ENCODE measurements around the gene DCST2.

DCST2 gene

GRCh38 chr1:155064111-155064831 lies 30.7 kb upstream of the DCST2 start:
- Histone ChIP-seq H3K36me3 (ENCODE audit: control insufficient read depth, insufficient read depth, low read length) (peaks cover 9% of the 10 kb centered on the region), H3K27me3 (ENCODE audit: control insufficient read depth, insufficient read depth, low read length) (no peaks in the 10 kb centered on the region), H3K4me1 (ENCODE audit: control insufficient read depth, insufficient read depth, low read length) (peaks cover 9% of the 10 kb centered on the region), H3K27ac (ENCODE audit: low read depth, low read length) (no peak overlapping the region), H3K4me3 (ENCODE audit: low read length) (peak overlapping the region; percentile 93), H3K9ac (ENCODE audit: low read length) (peak overlapping the region; percentile 57)

GRCh38 chr1:155063550-155064110 lies 30.0 kb upstream of the DCST2 start, which contains the start of gene EFNA4:
EFNA4 (plus strand) TSS chr1:155063740; CDS start chr1:155063824, 84 bp downstream.
- Histone ChIP-seq H3K27me3 (ENCODE audit: control insufficient read depth, insufficient read depth, low read length) (no peaks in the 10 kb centered on the region), H3K4me3 (ENCODE audit: low read length) (peak within 1 kb of the TSS; percentile 93), H3K4me1 (ENCODE audit: control insufficient read depth, insufficient read depth, low read length) (peaks cover 9% of the 10 kb centered on the region), H3K9ac (ENCODE audit: low read length) (peak within 1 kb of the TSS; percentile 66), H3K27ac (ENCODE audit: low read depth, low read length) (peak within 1 kb of the TSS; percentile 67), H3K36me3 (ENCODE audit: control insufficient read depth, insufficient read depth, low read length) (peaks cover 6% of the 10 kb centered on the region)

- H3K27ac ChIP-seq (ENCODE audit: low read depth, low read length), result no peak overlapping the region
- H3K27me3 ChIP-seq (ENCODE audit: control insufficient read depth, insufficient read depth, low read length), result no peaks in the 10 kb centered on the region
- peak overlapping the region; percentile 93 for H3K4me3 ChIP-seq (ENCODE audit: low read length)
- H3K4me1 ChIP-seq (ENCODE audit: control insufficient read depth, insufficient read depth, low read length), result peaks cover 9% of the 10 kb centered on the region
- H3K9ac ChIP-seq (ENCODE audit: low read length), result peak overlapping the region; percentile 24
- H3K36me3 ChIP-seq (ENCODE audit: control insufficient read depth, insufficient read depth, low read length), result peaks cover 4% of the 10 kb centered on the region
Observed at GRCh38 chr1:155062702-155063411, 29.3 kb upstream of the DCST2 start.

- Histone ChIP-seq H3K36me3 (ENCODE audit: control insufficient read depth, insufficient read depth, low read length) (peaks cover 5% of the 10 kb centered on the region), H3K4me1 (ENCODE audit: control insufficient read depth, insufficient read depth, low read length) (peaks cover 9% of the 10 kb centered on the region), H3K4me3 (ENCODE audit: low read length) (peak overlapping the region; percentile 93), H3K27me3 (ENCODE audit: control insufficient read depth, insufficient read depth, low read length) (no peaks in the 10 kb centered on the region), H3K27ac (ENCODE audit: low read depth, low read length) (no peak overlapping the region), H3K9ac (ENCODE audit: low read length) (no peak overlapping the region)
Observed at GRCh38 chr1:155062151-155062686, 28.6 kb upstream of the DCST2 start.

- H3K27ac ChIP-seq (ENCODE audit: low read depth, low read length), result no peak overlapping the region
- peak overlapping the region; percentile 47 for H3K4me3 ChIP-seq (ENCODE audit: low read length)
- no peaks in the 10 kb centered on the region for H3K27me3 ChIP-seq (ENCODE audit: control insufficient read depth, insufficient read depth, low read length)
- peaks cover 9% of the 10 kb centered on the region for H3K4me1 ChIP-seq (ENCODE audit: control insufficient read depth, insufficient read depth, low read length)
- H3K9ac ChIP-seq (ENCODE audit: low read length), result no peak overlapping the region
- H3K36me3 ChIP-seq (ENCODE audit: control insufficient read depth, insufficient read depth, low read length), result peaks cover 10% of the 10 kb centered on the region
Observed at GRCh38 chr1:155061381-155062150, 28.0 kb upstream of the DCST2 start.

GRCh38 chr1:155060736-155061135 lies 27.2 kb upstream of the DCST2 start:
- Histone ChIP-seq H3K4me1 (ENCODE audit: control insufficient read depth, insufficient read depth, low read length) (peaks cover 9% of the 10 kb centered on the region), H3K36me3 (ENCODE audit: control insufficient read depth, insufficient read depth, low read length) (peaks cover 13% of the 10 kb centered on the region)

GRCh38 chr1:155057788-155058211 lies 24.2 kb upstream of the DCST2 start:
- peaks cover 16% of the 10 kb centered on the region for H3K36me3 ChIP-seq (ENCODE audit: control insufficient read depth, insufficient read depth, low read length)
- H3K4me3 ChIP-seq (ENCODE audit: low read length), result no peak overlapping the region
- H3K9ac ChIP-seq (ENCODE audit: low read length), result no peak overlapping the region
- H3K27me3 ChIP-seq (ENCODE audit: control insufficient read depth, insufficient read depth, low read length), result no peaks in the 10 kb centered on the region
- no peak overlapping the region for H3K27ac ChIP-seq (ENCODE audit: low read depth, low read length)
- H3K4me1 ChIP-seq (ENCODE audit: control insufficient read depth, insufficient read depth, low read length), result peaks cover 5% of the 10 kb centered on the region

More at GRCh38 chr1:155060736-155061135, 27.2 kb upstream of the DCST2 start:
- Histone ChIP-seq H3K4me3 (ENCODE audit: low read length) (no peak overlapping the region), H3K9ac (ENCODE audit: low read length) (no peak overlapping the region), H3K27ac (ENCODE audit: low read depth, low read length) (no peak overlapping the region), H3K27me3 (ENCODE audit: control insufficient read depth, insufficient read depth, low read length) (no peaks in the 10 kb centered on the region)

- Histone ChIP-seq H3K36me3 (ENCODE audit: control insufficient read depth, insufficient read depth, low read length) (peaks cover 16% of the 10 kb centered on the region), H3K9ac (ENCODE audit: low read length) (no peak overlapping the region), H3K27me3 (ENCODE audit: control insufficient read depth, insufficient read depth, low read length) (no peaks in the 10 kb centered on the region)
Observed at GRCh38 chr1:155057104-155057503, 23.5 kb upstream of the DCST2 start.

GRCh38 chr1:155053531-155054105 lies 20.0 kb upstream of the DCST2 start:
- Histone ChIP-seq H3K9ac (ENCODE audit: low read length) (no peak overlapping the region), H3K27me3 (ENCODE audit: control insufficient read depth, insufficient read depth, low read length) (no peaks in the 10 kb centered on the region), H3K27ac (ENCODE audit: low read depth, low read length) (no peak overlapping the region), H3K4me3 (ENCODE audit: low read length) (no peak overlapping the region), H3K36me3 (ENCODE audit: control insufficient read depth, insufficient read depth, low read length) (peaks cover 13% of the 10 kb centered on the region), H3K4me1 (ENCODE audit: control insufficient read depth, insufficient read depth, low read length) (peaks cover 4% of the 10 kb centered on the region)

More at GRCh38 chr1:155057104-155057503, 23.5 kb upstream of the DCST2 start:
- H3K4me3 ChIP-seq (ENCODE audit: low read length), result no peak overlapping the region
- peaks cover 2% of the 10 kb centered on the region for H3K4me1 ChIP-seq (ENCODE audit: control insufficient read depth, insufficient read depth, low read length)
- no peak overlapping the region for H3K27ac ChIP-seq (ENCODE audit: low read depth, low read length)

- Histone ChIP-seq H3K36me3 (ENCODE audit: control insufficient read depth, insufficient read depth, low read length) (peaks cover 13% of the 10 kb centered on the region), H3K27ac (ENCODE audit: low read depth, low read length) (peak overlapping the region; percentile 85), H3K4me3 (ENCODE audit: low read length) (peak overlapping the region; percentile 77), H3K9ac (ENCODE audit: low read length) (no peak overlapping the region), H3K4me1 (ENCODE audit: control insufficient read depth, insufficient read depth, low read length) (peaks cover 4% of the 10 kb centered on the region), H3K27me3 (ENCODE audit: control insufficient read depth, insufficient read depth, low read length) (no peaks in the 10 kb centered on the region)
Observed at GRCh38 chr1:155052439-155053395, 19.1 kb upstream of the DCST2 start.
